Skeletal muscle satellite cell (primary cell): Measurements from ENCODE around the gene PLXND1.

Experiments used
- H3K27me3 ChIP-seq: 2 replicates; pipeline ENCODE4 v1.7.0; 2013; ENCODE audit warnings: low read length; ENCODE audit not compliant: control insufficient read depth, insufficient read depth
- H3K36me3 ChIP-seq: 2 replicates; pipeline ENCODE4 v1.7.0; 2013; ENCODE audit warnings: mild to moderate bottlenecking, control low read depth, low read length; ENCODE audit not compliant: insufficient read depth
- H3K4me1 ChIP-seq: 2 replicates; pipeline ENCODE4 v1.7.0; 2013; ENCODE audit warnings: low read length; ENCODE audit not compliant: control insufficient read depth, insufficient read depth
- H3K4me2 ChIP-seq: 2 replicates; pipeline ENCODE4 v1.7.0; 2013; ENCODE audit warnings: mild to moderate bottlenecking, low read length
- H3K4me3 ChIP-seq: 2 replicates; pipeline ENCODE4 v1.7.0; 2013; ENCODE audit warnings: low read length
- H3K9ac ChIP-seq: 2 replicates; pipeline ENCODE4 v1.7.0; 2013; ENCODE audit warnings: mild to moderate bottlenecking, low read depth, low read length, moderate library complexity
- H3K9me3 ChIP-seq: replicated peaks from 2 replicates; pipeline ENCODE4 v1.7.0; 2013; ENCODE audit warnings: mild to moderate bottlenecking, control low read depth, low read length

The PLXND1 gene

GRCh38 chr3:129531699-129532098 lies 74.8 kb downstream of the PLXND1 start:
- Histone ChIP-seq H3K27me3 (no peaks in the 10 kb centered on the region), H3K9ac (no peak overlapping the region), H3K4me3 (no peak overlapping the region), H3K36me3 (no peaks in the 10 kb centered on the region), H3K4me1 (no peaks in the 10 kb centered on the region), H3K4me2 (no peak overlapping the region), H3K9me3 (no peaks in the 10 kb centered on the region)

- H3K27me3 ChIP-seq, result no peaks in the 10 kb centered on the region
- no peak overlapping the region for H3K4me2 ChIP-seq
- H3K9ac ChIP-seq, result no peak overlapping the region
- no peak overlapping the region for H3K4me3 ChIP-seq
- H3K9me3 ChIP-seq, result no peaks in the 10 kb centered on the region
- H3K36me3 ChIP-seq, result no peaks in the 10 kb centered on the region
- no peaks in the 10 kb centered on the region for H3K4me1 ChIP-seq
Observed at GRCh38 chr3:129530821-129531220, 75.7 kb downstream of the PLXND1 start.

GRCh38 chr3:129530251-129530791 lies 76.2 kb downstream of the PLXND1 start:
- Histone ChIP-seq H3K4me3 (no peak overlapping the region), H3K36me3 (no peaks in the 10 kb centered on the region), H3K27me3 (no peaks in the 10 kb centered on the region), H3K9me3 (no peaks in the 10 kb centered on the region), H3K4me2 (no peak overlapping the region), H3K9ac (no peak overlapping the region), H3K4me1 (no peaks in the 10 kb centered on the region)

GRCh38 chr3:129529436-129530210 lies 76.9 kb downstream of the PLXND1 start:
- no peak overlapping the region for H3K4me2 ChIP-seq
- no peaks in the 10 kb centered on the region for H3K27me3 ChIP-seq

GRCh38 chr3:129528589-129529100 lies 77.8 kb downstream of the PLXND1 start, which contains the start of gene RHO:
RHO (plus strand) TSS chr3:129528639; CDS start chr3:129528734, 95 bp downstream.
- Histone ChIP-seq H3K9ac (no peak within 1 kb of the TSS), H3K27me3 (no peaks in the 10 kb centered on the region), H3K4me3 (no peak within 1 kb of the TSS), H3K4me2 (no peak within 1 kb of the TSS), H3K4me1 (no peaks in the 10 kb centered on the region), H3K9me3 (no peaks in the 10 kb centered on the region), H3K36me3 (no peaks in the 10 kb centered on the region)

More at GRCh38 chr3:129529436-129530210, 76.9 kb downstream of the PLXND1 start:
- Histone ChIP-seq H3K4me3 (no peak overlapping the region), H3K36me3 (no peaks in the 10 kb centered on the region), H3K4me1 (no peaks in the 10 kb centered on the region), H3K9ac (no peak overlapping the region), H3K9me3 (no peaks in the 10 kb centered on the region)

GRCh38 chr3:129527262-129527661 lies 79.2 kb downstream of the PLXND1 start:
- Histone ChIP-seq H3K36me3 (no peaks in the 10 kb centered on the region), H3K4me2 (no peak overlapping the region), H3K9ac (no peak overlapping the region), H3K4me3 (no peak overlapping the region), H3K27me3 (no peaks in the 10 kb centered on the region), H3K4me1 (no peaks in the 10 kb centered on the region), H3K9me3 (no peaks in the 10 kb centered on the region)

GRCh38 chr3:129526121-129526900 lies 80.2 kb downstream of the PLXND1 start:
- Histone ChIP-seq H3K4me1 (no peaks in the 10 kb centered on the region), H3K4me2 (no peak overlapping the region), H3K9ac (no peak overlapping the region), H3K9me3 (no peaks in the 10 kb centered on the region), H3K4me3 (no peak overlapping the region), H3K36me3 (no peaks in the 10 kb centered on the region), H3K27me3 (no peaks in the 10 kb centered on the region)

- Histone ChIP-seq H3K4me2 (no peak overlapping the region), H3K4me1 (no peaks in the 10 kb centered on the region), H3K9me3 (no peaks in the 10 kb centered on the region), H3K36me3 (no peaks in the 10 kb centered on the region), H3K4me3 (no peak overlapping the region), H3K27me3 (no peaks in the 10 kb centered on the region), H3K9ac (no peak overlapping the region)
Observed at GRCh38 chr3:129525341-129525968, 81.0 kb downstream of the PLXND1 start.

- H3K27me3 ChIP-seq, result no peaks in the 10 kb centered on the region
- no peaks in the 10 kb centered on the region for H3K36me3 ChIP-seq
- H3K4me1 ChIP-seq, result no peaks in the 10 kb centered on the region
- no peak overlapping the region for H3K9ac ChIP-seq
- no peaks in the 10 kb centered on the region for H3K9me3 ChIP-seq
- no peak overlapping the region for H3K4me3 ChIP-seq
- no peak overlapping the region for H3K4me2 ChIP-seq
Observed at GRCh38 chr3:129524081-129524480, 82.4 kb downstream of the PLXND1 start.

- Histone ChIP-seq H3K9ac (no peak overlapping the region), H3K9me3 (no peaks in the 10 kb centered on the region), H3K36me3 (no peaks in the 10 kb centered on the region), H3K4me3 (no peak overlapping the region), H3K4me2 (no peak overlapping the region), H3K27me3 (no peaks in the 10 kb centered on the region), H3K4me1 (no peaks in the 10 kb centered on the region)
Observed at GRCh38 chr3:129522953-129523352, 83.5 kb downstream of the PLXND1 start.

GRCh38 chr3:129521611-129522010 lies 84.9 kb downstream of the PLXND1 start:
- Histone ChIP-seq H3K4me2 (no peak overlapping the region), H3K4me3 (no peak overlapping the region), H3K9me3 (no peaks in the 10 kb centered on the region), H3K9ac (no peak overlapping the region), H3K27me3 (no peaks in the 10 kb centered on the region), H3K36me3 (no peaks in the 10 kb centered on the region), H3K4me1 (no peaks in the 10 kb centered on the region)
